K562 (cell line): ENCODE data around the gene VIM.

Source experiments
- BRD9 ChIP-seq: fragments of 450-650 bp; IDR thresholded peaks from 2 replicates; pipeline ENCODE4 v1.6.1; 2018; ENCODE audit warnings: low read depth; ENCODE audit not compliant: partially characterized antibody
- CTCF ChIP-seq, 3 experiments: IDR thresholded peaks in 2 of 3; conservative IDR thresholded peaks in 1 of 3; 2 replicates each; pipeline ENCODE4 v1.5.1; 2011 to 2012; ENCODE audit warnings: low read length in 3 of 3, mild to moderate bottlenecking in 3 of 3, control low read depth in 2 of 3, improper control_type of control experiment in 1 of 3, inconsistent platforms in 1 of 3, low read depth in 1 of 3, mixed read lengths in 1 of 3, moderate library complexity in 1 of 3; ENCODE audit not compliant: insufficient read depth in 2 of 3
- NCOA1 ChIP-seq: fragments of 450-650 bp; IDR thresholded peaks from 2 replicates; pipeline ENCODE4 v1.6.1; 2016; ENCODE audit warnings: low read depth
- PHB2 ChIP-seq: fragments of 450-650 bp; IDR thresholded peaks from 2 replicates; pipeline ENCODE4 v1.6.1; 2017; ENCODE audit warnings: low read depth
- SRSF9 ChIP-seq: fragments of 200-400 bp; formaldehyde crosslinking; IDR thresholded peaks from 2 replicates; pipeline ENCODE4 v1.6.1; 2017; ENCODE audit warnings: low read depth, low read length, borderline replicate concordance
- ZNF12 ChIP-seq: sonication (generic); formaldehyde crosslinking; IDR thresholded peaks from 2 replicates; pipeline ENCODE4 v1.4.0; 2020; ENCODE audit warnings: mild to moderate bottlenecking, missing genetic modification reagents

- TF ChIP-seq NCOA1 (peak; percentile 26; the same call in 1 of the 2 replicates), CTCF (IDR thresholded peaks at IDR 0.05 in 2 of 3, conservative IDR thresholded peaks at IDR 0.05 in 1 of 3; ENCODE audit: insufficient read depth in 2 of 3, low read depth in 1 of 3, low read length in 3 of 3) (peak in 1 of 3 experiments; percentile 7; a peak in 1 of 6 replicates), BRD9 (peak; percentile 97), ZNF12 (no peak), SRSF9 (no peak), PHB2 (no peak)
Measured at GRCh38 chr10:17216217-17216900, 11.7 kb upstream of the VIM start.
